HL-60 (cell line): ENCODE measurements around the gene SRGAP3.

Source experiments
- DNase-seq, 2 experiments: peaks; one replicate each; pipeline ENCODE4 v3.0.0-alpha.2; 2010 to 2020; ENCODE audit warnings: low read depth in 1 of 2, low spot score in 1 of 2
- H3K27ac ChIP-seq: fragments of 250-450 bp; sonication (Bioruptor Pico); replicated peaks from 2 replicates; pipeline ENCODE4 v1.5.1; 2020; ENCODE audit warnings: mild to moderate bottlenecking, moderate library complexity
- H3K27me3 ChIP-seq: fragments of 250-450 bp; sonication (Bioruptor Pico); 2 replicates; pipeline ENCODE4 v1.5.1; 2021; ENCODE audit warnings: mild to moderate bottlenecking, moderate library complexity; ENCODE audit not compliant: insufficient read depth, poor library complexity, severe bottlenecking
- H3K4me3 ChIP-seq: replicated peaks from 2 replicates; pipeline ENCODE4 v1.5.1; 2011; ENCODE audit warnings: mild to moderate bottlenecking, control low read depth, low read length; ENCODE audit not compliant: insufficient read depth
- GABPA ChIP-seq: IDR thresholded peaks from 2 replicates; pipeline ENCODE4 v1.6.1; 2012; ENCODE audit warnings: low read depth
- POLR2AphosphoS5 ChIP-seq: IDR thresholded peaks from 2 replicates; pipeline ENCODE4 v1.6.1; 2012; ENCODE audit warnings: low read depth
- SPI1 ChIP-seq: IDR thresholded peaks from 2 replicates; pipeline ENCODE4 v1.6.1; 2012; ENCODE audit warnings: low read depth, mild to moderate bottlenecking, borderline replicate concordance
- TF ChIP-seq, protein P1 (sequence below): IDR thresholded peaks from one replicate; pipeline ENCODE4 v1.5.1; 2011; ENCODE audit warnings: low read length, control low read depth, inconsistent platforms; ENCODE audit not compliant: insufficient read depth
- TF ChIP-seq, protein P2 (sequence below): IDR thresholded peaks from 2 replicates; pipeline ENCODE4 v1.6.1; 2012; ENCODE audit warnings: low read depth; ENCODE audit not compliant: insufficient replicate concordance

Gene SRGAP3

GRCh38 chr3:9198261-9198660 is 51.2 kb downstream of the SRGAP3 start:
- Histone ChIP-seq H3K27ac (no peak overlapping the region), H3K4me3 (no peak overlapping the region), H3K27me3 (no peaks in the 10 kb centered on the region)
- TF ChIP-seq SPI1 (no peak), POLR2AphosphoS5 (no peak), GABPA (no peak)
- TF ChIP-seq, protein P1, sequence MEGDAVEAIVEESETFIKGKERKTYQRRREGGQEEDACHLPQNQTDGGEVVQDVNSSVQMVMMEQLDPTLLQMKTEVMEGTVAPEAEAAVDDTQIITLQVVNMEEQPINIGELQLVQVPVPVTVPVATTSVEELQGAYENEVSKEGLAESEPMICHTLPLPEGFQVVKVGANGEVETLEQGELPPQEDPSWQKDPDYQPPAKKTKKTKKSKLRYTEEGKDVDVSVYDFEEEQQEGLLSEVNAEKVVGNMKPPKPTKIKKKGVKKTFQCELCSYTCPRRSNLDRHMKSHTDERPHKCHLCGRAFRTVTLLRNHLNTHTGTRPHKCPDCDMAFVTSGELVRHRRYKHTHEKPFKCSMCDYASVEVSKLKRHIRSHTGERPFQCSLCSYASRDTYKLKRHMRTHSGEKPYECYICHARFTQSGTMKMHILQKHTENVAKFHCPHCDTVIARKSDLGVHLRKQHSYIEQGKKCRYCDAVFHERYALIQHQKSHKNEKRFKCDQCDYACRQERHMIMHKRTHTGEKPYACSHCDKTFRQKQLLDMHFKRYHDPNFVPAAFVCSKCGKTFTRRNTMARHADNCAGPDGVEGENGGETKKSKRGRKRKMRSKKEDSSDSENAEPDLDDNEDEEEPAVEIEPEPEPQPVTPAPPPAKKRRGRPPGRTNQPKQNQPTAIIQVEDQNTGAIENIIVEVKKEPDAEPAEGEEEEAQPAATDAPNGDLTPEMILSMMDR, result no peak
- TF ChIP-seq, protein P2, sequence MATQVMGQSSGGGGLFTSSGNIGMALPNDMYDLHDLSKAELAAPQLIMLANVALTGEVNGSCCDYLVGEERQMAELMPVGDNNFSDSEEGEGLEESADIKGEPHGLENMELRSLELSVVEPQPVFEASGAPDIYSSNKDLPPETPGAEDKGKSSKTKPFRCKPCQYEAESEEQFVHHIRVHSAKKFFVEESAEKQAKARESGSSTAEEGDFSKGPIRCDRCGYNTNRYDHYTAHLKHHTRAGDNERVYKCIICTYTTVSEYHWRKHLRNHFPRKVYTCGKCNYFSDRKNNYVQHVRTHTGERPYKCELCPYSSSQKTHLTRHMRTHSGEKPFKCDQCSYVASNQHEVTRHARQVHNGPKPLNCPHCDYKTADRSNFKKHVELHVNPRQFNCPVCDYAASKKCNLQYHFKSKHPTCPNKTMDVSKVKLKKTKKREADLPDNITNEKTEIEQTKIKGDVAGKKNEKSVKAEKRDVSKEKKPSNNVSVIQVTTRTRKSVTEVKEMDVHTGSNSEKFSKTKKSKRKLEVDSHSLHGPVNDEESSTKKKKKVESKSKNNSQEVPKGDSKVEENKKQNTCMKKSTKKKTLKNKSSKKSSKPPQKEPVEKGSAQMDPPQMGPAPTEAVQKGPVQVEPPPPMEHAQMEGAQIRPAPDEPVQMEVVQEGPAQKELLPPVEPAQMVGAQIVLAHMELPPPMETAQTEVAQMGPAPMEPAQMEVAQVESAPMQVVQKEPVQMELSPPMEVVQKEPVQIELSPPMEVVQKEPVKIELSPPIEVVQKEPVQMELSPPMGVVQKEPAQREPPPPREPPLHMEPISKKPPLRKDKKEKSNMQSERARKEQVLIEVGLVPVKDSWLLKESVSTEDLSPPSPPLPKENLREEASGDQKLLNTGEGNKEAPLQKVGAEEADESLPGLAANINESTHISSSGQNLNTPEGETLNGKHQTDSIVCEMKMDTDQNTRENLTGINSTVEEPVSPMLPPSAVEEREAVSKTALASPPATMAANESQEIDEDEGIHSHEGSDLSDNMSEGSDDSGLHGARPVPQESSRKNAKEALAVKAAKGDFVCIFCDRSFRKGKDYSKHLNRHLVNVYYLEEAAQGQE, result no peak
- no peak for DNase-seq

GRCh38 chr3:9196020-9196419 is 53.4 kb downstream of the SRGAP3 start:
- Histone ChIP-seq H3K4me3 (no peak overlapping the region), H3K27me3 (no peaks in the 10 kb centered on the region), H3K27ac (no peak overlapping the region)
- TF ChIP-seq, protein P2, result no peak
- TF ChIP-seq SPI1 (no peak), POLR2AphosphoS5 (no peak), GABPA (no peak)
- TF ChIP-seq, protein P1, result no peak
- DNase-seq, result no peak

- TF ChIP-seq, protein P1, result no peak
- TF ChIP-seq, protein P2, result no peak
- TF ChIP-seq POLR2AphosphoS5, result no peak
- no peak for TF ChIP-seq GABPA
- TF ChIP-seq SPI1, result no peak
Measured at GRCh38 chr3:9195390-9195789, 54.1 kb downstream of the SRGAP3 start.

More at GRCh38 chr3:9195390-9195789, 54.1 kb downstream of the SRGAP3 start:
- no peak for DNase-seq
- no peak overlapping the region for H3K27ac ChIP-seq
- no peaks in the 10 kb centered on the region for H3K27me3 ChIP-seq
- H3K4me3 ChIP-seq, result no peak overlapping the region
